ENCODE data around the gene DIAPH1.

DNA sequence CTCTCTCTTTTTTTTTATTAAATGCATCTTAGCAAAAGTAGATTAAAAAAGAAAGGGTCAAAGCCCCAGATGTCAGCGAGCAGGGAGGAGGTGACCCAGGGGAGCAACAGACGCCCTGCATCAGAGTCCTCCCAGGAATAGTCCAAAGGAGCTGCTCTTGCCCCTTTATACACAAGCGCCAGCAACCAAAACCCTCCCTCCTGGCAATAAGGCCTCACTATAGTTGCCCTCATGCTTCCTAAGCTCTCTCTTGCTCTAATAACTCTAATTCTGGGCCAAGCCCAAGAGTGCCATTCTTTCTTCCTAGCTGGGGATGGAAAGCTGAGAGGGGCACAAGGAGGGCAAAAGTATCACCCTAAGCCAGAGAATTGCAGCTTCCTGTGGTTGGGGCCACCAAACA lies 103.7 kb downstream of the DIAPH1 start:
- TF ChIP-seq, protein P1, sequence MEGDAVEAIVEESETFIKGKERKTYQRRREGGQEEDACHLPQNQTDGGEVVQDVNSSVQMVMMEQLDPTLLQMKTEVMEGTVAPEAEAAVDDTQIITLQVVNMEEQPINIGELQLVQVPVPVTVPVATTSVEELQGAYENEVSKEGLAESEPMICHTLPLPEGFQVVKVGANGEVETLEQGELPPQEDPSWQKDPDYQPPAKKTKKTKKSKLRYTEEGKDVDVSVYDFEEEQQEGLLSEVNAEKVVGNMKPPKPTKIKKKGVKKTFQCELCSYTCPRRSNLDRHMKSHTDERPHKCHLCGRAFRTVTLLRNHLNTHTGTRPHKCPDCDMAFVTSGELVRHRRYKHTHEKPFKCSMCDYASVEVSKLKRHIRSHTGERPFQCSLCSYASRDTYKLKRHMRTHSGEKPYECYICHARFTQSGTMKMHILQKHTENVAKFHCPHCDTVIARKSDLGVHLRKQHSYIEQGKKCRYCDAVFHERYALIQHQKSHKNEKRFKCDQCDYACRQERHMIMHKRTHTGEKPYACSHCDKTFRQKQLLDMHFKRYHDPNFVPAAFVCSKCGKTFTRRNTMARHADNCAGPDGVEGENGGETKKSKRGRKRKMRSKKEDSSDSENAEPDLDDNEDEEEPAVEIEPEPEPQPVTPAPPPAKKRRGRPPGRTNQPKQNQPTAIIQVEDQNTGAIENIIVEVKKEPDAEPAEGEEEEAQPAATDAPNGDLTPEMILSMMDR (IDR thresholded peaks at IDR 0.05; ENCODE audit: low read depth, low read length, poor library complexity, severe bottlenecking), result no peak
- no peak for TF ChIP-seq EZH2phosphoT487 (IDR thresholded peaks at IDR 0.05; ENCODE audit: borderline replicate concordance, low read length)

Data from DOHH2 (cell line).